B cell (primary cell): Measurements from ENCODE around the gene KDM5B. TPM values are rescaled to one million over a fixed set of nuclear protein-coding genes. Genes with fewer than 3 reads are reported as not detected.

ENCODE experiments used
- ATAC-seq: fragments of 200-7000 bp; cut with Tn5 transposase; one replicate; pipeline ENCODE4 v1.10.0; 2021; ENCODE audit warnings: low read depth, mild to moderate bottlenecking, moderate number of reproducible peaks, moderate library complexity
- CTCF ChIA-PET: fragments of 350-600 bp; sonication (Branson Sonifier 250); formaldehyde crosslinking; loops from one replicate; lab custom pipeline; 2021; ENCODE audit warnings: antibody characterized with exemption, inconsistent platforms; lab: Charles Lee
- POLR2A ChIA-PET: fragments of 350-600 bp; sonication (Branson Sonifier 250); formaldehyde crosslinking; loops from one replicate; lab custom pipeline; 2021; ENCODE audit warnings: antibody characterized with exemption; lab: Charles Lee
- DNase-seq: peaks from one replicate; pipeline ENCODE4 v3.0.0; 2013
- H2AFZ ChIP-seq: 2 replicates; pipeline ENCODE4 v1.6.1; 2012; ENCODE audit warnings: mild to moderate bottlenecking, low read depth, low read length; ENCODE audit not compliant: insufficient read depth, poor library complexity, severe bottlenecking
- H3K27ac ChIP-seq, 2 donors: 1 replicate in 1 of 2; 2 replicates in 1 of 2; pipeline ENCODE4 v1.5.1; 2012 to 2013; ENCODE audit warnings: low read length in 2 of 2, mild to moderate bottlenecking in 2 of 2, moderate library complexity in 1 of 2
- H3K27me3 ChIP-seq, 4 experiments: fragments of 200-600 bp in 1 of 4; sonication (generic) in 1 of 4; replicated peaks in 1 of 4; 1 replicate in 2 of 4; 2 replicates in 2 of 4; pipeline versions ENCODE4 v1.6.1 to v1.7.0; 2013 to 2016; ENCODE audit warnings: low read length in 3 of 4, mild to moderate bottlenecking in 2 of 4, mixed read lengths in 1 of 4, moderate library complexity in 1 of 4; ENCODE audit not compliant: insufficient read depth in 4 of 4, control insufficient read depth in 3 of 4; ENCODE audit errors: control extremely low read depth in 1 of 4
- H3K36me3 ChIP-seq, 2 experiments: replicated peaks in 1 of 2; 1 replicate in 1 of 2; 2 replicates in 1 of 2; pipeline versions ENCODE4 v1.6.1 to v1.7.1; 2013; ENCODE audit warnings: low read length in 1 of 2; ENCODE audit not compliant: insufficient read depth in 2 of 2, control insufficient read depth in 1 of 2; ENCODE audit errors: control extremely low read depth in 1 of 2, extremely low read depth in 1 of 2
- H3K4me1 ChIP-seq, 2 donors: fragments of 200-600 bp in 1 of 2; sonication (generic) in 1 of 2; 1 replicate in 1 of 2; 2 replicates in 1 of 2; pipeline versions ENCODE4 v1.5.1 to v1.6.1; 2013 to 2017; ENCODE audit warnings: low read length in 2 of 2; ENCODE audit not compliant: control insufficient read depth in 2 of 2, insufficient read depth in 2 of 2
- H3K4me2 ChIP-seq: replicated peaks from 2 replicates; pipeline ENCODE3; 2012; ENCODE audit warnings: mild to moderate bottlenecking, low read depth, low read length; ENCODE audit not compliant: poor library complexity, severe bottlenecking
- H3K4me3 ChIP-seq, 5 experiments: fragments of 200-600 bp in 1 of 5; sonication (generic) in 1 of 5; 1 replicate in 3 of 5; 2 replicates in 2 of 5; pipeline versions ENCODE4 v1.5.1 to v1.7.0; 2011 to 2016; ENCODE audit warnings: low read length in 4 of 5, mild to moderate bottlenecking in 4 of 5, low read depth in 2 of 5, control low read depth in 1 of 5, moderate library complexity in 1 of 5; ENCODE audit not compliant: insufficient read depth in 1 of 5; ENCODE audit errors: control extremely low read depth in 1 of 5, extremely low read depth in 1 of 5
- H3K79me2 ChIP-seq: fragments of 200-600 bp; sonication (generic); one replicate; pipeline ENCODE4 v1.6.0; 2016; ENCODE audit warnings: low read length; ENCODE audit not compliant: control insufficient read depth, insufficient read depth
- H3K9ac ChIP-seq: fragments of 200-600 bp; sonication (generic); 2 replicates; pipeline ENCODE4 v1.6.1; 2017; ENCODE audit warnings: mild to moderate bottlenecking, low read length, moderate library complexity
- H3K9me3 ChIP-seq, 3 donors: one replicate each; pipeline versions ENCODE4 v1.6.1 to v1.7.1; 2013; ENCODE audit warnings: low read length in 2 of 3; ENCODE audit not compliant: control insufficient read depth in 2 of 3, insufficient read depth in 1 of 3; ENCODE audit errors: control extremely low read depth in 1 of 3
- H4K20me1 ChIP-seq: 2 replicates; pipeline ENCODE4 v1.6.0; 2012; ENCODE audit warnings: mild to moderate bottlenecking, low read length; ENCODE audit not compliant: insufficient read depth, control insufficient read depth, poor library complexity, severe bottlenecking
- H3K27ac Mint-ChIP-seq: one replicate; pipeline ENCODE4 v1.8.0; 2021; ENCODE audit warnings: mixed read lengths
- H3K27me3 Mint-ChIP-seq: one replicate; pipeline ENCODE4 v1.8.0; 2021; ENCODE audit warnings: mixed read lengths
- H3K4me1 Mint-ChIP-seq: one replicate; pipeline ENCODE4 v1.8.0; 2021; ENCODE audit warnings: mixed read lengths
- H3K4me3 Mint-ChIP-seq: one replicate; pipeline ENCODE4 v1.8.0; 2021; ENCODE audit warnings: mixed read lengths
- H3K9me3 Mint-ChIP-seq: one replicate; pipeline ENCODE4 v1.8.0; 2022; ENCODE audit warnings: mixed read lengths; ENCODE audit not compliant: insufficient read depth
- EZH2 ChIP-seq: IDR thresholded peaks from 2 replicates; pipeline ENCODE4 v1.6.1; 2012; ENCODE audit warnings: borderline replicate concordance, low read depth, mild to moderate bottlenecking, moderate library complexity, low read length; ENCODE audit not compliant: insufficient read depth, poor library complexity, severe bottlenecking
- WGBS: methylation state at CpG from one replicate; pipeline ENCODE4 v1.1.5; 2013; ENCODE audit warnings: missing lambda C conversion rate; ENCODE audit not compliant: insufficient coverage; 5-methylcytosine and 5-hydroxymethylcytosine counted together
- intact Hi-C: fragments of 100-400 bp; cut with micrococcal nuclease; formaldehyde crosslinking; loops from one replicate; pipeline ENCODE4 v1.10.0; 2022
- polyA plus RNA-seq: library from polyadenylated mRNA; depleted of rRNA; stranded (reverse); fragments of >200 nt; gene quantifications from 2 replicates; pipeline ENCODE4 v1.2.3, GENCODE V29; 2012
- total RNA-seq, 2 donors: library from RNA; stranded (reverse); fragments of 120-200 nt in 1 of 2; gene quantifications; 1 replicate in 1 of 2; 2 replicates in 1 of 2; pipeline versions ENCODE4 v1.2.3 to v1.2.4, GENCODE V29; 2013 to 2022
- TF ChIP-seq, protein P1 (sequence below): fragments of 200-600 bp; IDR thresholded peaks from one replicate; pipeline ENCODE4 v1.8.0; 2022; ENCODE audit warnings: antibody characterized with exemption, mild to moderate bottlenecking

Gene KDM5B
- total and polyA plus RNA-seq, 2 donors (not counting 1 experiment from before 2014, with no cell fraction given), result 11.2 to 62.7 TPM

- no peaks in the 10 kb centered on the region for H3K4me1 Mint-ChIP-seq
- no CpG with 5 or more reads among the region's 2 CpGs for WGBS
- Histone ChIP-seq H4K20me1 (no peaks in the 10 kb centered on the region), H3K9ac (no peak overlapping the region), H3K36me3 (peaks cover 15 to 58% of the 10 kb centered on the region in 2 experiments), H3K79me2 (no peaks in the 10 kb centered on the region), H3K27ac (no peak overlapping the region), H3K4me3 (no peak overlapping the region), H3K4me1 (no peaks in the 10 kb centered on the region), H3K9me3 (no peaks in the 10 kb centered on the region), H2AFZ (no peak overlapping the region), H3K27me3 (no peaks in the 10 kb centered on the region), H3K4me2 (no peak overlapping the region)
- ChIA-PET CTCF (no interaction called here), POLR2A (no interaction called here)
- ATAC-seq (no peak), DNase-seq (no peak)
- intact Hi-C loops, result no loop called here
- no peak overlapping the region for H3K4me3 Mint-ChIP-seq
- no peaks in the 10 kb centered on the region for H3K9me3 Mint-ChIP-seq
- TF ChIP-seq EZH2, result no peak
- TF ChIP-seq, protein P1, sequence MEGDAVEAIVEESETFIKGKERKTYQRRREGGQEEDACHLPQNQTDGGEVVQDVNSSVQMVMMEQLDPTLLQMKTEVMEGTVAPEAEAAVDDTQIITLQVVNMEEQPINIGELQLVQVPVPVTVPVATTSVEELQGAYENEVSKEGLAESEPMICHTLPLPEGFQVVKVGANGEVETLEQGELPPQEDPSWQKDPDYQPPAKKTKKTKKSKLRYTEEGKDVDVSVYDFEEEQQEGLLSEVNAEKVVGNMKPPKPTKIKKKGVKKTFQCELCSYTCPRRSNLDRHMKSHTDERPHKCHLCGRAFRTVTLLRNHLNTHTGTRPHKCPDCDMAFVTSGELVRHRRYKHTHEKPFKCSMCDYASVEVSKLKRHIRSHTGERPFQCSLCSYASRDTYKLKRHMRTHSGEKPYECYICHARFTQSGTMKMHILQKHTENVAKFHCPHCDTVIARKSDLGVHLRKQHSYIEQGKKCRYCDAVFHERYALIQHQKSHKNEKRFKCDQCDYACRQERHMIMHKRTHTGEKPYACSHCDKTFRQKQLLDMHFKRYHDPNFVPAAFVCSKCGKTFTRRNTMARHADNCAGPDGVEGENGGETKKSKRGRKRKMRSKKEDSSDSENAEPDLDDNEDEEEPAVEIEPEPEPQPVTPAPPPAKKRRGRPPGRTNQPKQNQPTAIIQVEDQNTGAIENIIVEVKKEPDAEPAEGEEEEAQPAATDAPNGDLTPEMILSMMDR, result no peak
- no peaks in the 10 kb centered on the region for H3K27me3 Mint-ChIP-seq
- H3K27ac Mint-ChIP-seq, result no peak overlapping the region
These were observed 53.9 kb downstream of the KDM5B start for GRCh38 chr1:202754293-202754692.

DNA sequence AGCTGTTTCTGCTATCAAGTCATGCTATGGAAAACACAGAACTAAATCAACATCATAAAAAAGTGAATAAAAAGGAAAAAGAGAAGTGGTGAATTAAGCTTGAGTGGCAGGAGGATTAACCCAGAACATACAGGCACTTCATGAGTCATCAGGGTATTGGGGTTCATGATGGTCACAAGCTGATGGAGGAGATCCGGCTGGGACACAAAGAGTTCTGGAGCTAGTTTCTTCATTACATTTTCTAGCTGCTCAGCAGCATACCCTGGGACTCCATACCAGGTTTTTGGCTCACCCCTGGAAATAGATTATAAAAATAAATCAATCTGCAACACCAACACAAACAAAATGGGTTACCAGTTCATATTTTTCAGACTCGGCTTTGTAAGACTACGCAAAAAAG is 55.4 kb downstream of the KDM5B start:
- no peak overlapping the region for H3K4me2 ChIP-seq
- no peaks in the 10 kb centered on the region for H3K27me3 Mint-ChIP-seq
- H3K4me3 Mint-ChIP-seq, result no peak overlapping the region
- peaks cover 11 to 71% of the 10 kb centered on the region in 2 experiments for H3K36me3 ChIP-seq
- 86% methylated on average over 3 of the region's 3 CpGs for WGBS
- intact Hi-C loops, result no loop called here
- no peaks in the 10 kb centered on the region for H4K20me1 ChIP-seq
- H3K4me1 Mint-ChIP-seq, result no peaks in the 10 kb centered on the region
- ChIA-PET CTCF (interaction anchor here (3.7 kb wide), 1 partner anchor 246 kb away, joined by 48 read pairs; no protein-coding TSS in a partner anchor), POLR2A (no interaction called here)
- no peak overlapping the region for H3K4me3 ChIP-seq
- H3K79me2 ChIP-seq, result no peaks in the 10 kb centered on the region
- no peak overlapping the region for H3K27ac Mint-ChIP-seq
- DNase-seq, result no peak
- no peaks in the 10 kb centered on the region for H3K9me3 Mint-ChIP-seq
- no peak overlapping the region for H2AFZ ChIP-seq
- no peak overlapping the region for H3K27ac ChIP-seq
- H3K27me3 ChIP-seq, result no peaks in the 10 kb centered on the region
- no peak overlapping the region for H3K9ac ChIP-seq
- ATAC-seq, result no peak
- TF ChIP-seq EZH2, result no peak
- TF ChIP-seq, protein P1, result no peak
- H3K9me3 ChIP-seq, result no peaks in the 10 kb centered on the region
- no peaks in the 10 kb centered on the region for H3K4me1 ChIP-seq
